ENCODE measurements around the gene PTPRG.
A peak's percentile ranks its signal among the peaks of the same experiment; 100 is the strongest.

Gene PTPRG

DNA sequence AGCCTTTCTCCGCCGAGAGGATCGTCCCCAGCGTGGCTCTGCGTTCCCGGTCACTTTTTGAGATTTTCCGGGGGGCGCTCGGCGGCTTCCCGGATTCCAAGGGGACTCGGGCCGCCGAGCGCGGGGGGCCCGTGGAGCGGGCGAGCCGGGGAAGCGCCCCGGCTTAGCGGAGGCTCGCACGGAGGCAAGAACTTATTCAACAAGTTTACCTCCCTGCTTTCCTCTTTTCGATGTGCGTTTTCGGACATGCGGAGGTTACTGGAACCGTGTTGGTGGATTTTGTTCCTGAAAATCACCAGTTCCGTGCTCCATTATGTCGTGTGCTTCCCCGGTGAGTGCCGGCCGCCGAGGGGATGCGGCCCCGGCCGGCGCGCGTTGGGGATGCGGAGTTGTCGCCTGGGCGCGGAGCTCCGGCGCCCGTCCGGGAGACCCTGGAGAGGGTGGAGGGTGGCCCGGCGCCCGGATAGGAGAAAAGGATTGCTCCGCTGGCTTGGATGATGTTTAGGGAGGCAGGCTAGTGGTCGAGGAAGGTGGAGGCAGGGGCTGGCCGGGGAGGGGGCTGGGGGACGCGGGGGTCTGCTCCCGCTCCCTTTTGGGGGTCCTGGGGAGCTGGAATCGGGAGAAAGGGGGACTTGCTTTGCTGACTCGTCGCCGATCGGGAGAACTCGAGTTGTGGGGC, 810 bp downstream of the PTPRG start:
- H3K27ac ChIP-seq, result peak overlapping the region; percentile 49 to 94 (median 88)
- peak overlapping the region; percentile 47 to 72 (median 57) for H3K4me3 ChIP-seq

DNA sequence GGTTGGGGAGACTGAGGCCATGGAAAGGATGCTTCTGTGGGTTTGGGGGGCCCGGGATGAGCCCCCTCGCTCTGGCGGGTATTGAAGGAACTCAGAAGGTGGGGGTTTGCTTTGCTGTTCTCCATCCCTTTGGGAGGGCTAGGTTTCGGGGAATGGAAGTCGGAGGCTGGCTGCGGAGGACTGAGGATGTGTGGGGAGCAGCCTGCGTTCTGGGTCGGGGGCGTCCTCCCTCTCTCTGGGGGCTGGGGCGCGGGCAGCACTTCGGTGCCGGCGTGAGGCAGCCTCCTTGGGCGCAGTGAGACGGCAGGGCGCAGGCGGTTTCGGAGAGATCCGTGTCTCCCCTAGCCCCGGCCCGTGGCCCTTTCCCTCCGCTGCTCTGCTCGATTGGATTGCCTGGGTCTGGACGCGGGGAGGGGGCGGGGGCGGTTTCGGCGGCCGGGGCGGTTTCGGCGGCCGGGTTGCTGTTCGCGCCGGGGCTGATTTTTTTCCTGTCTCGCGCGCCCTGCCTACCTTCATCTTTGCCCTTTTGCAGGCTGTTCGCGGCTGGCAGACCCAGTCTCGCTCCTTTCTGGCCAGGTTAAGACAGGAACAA, 1.4 kb downstream of the PTPRG start:
- peak overlapping the region in 19 of 21 experiments; percentile 76 to 94 (median 89) for H3K27ac ChIP-seq
- peak overlapping the region; percentile 47 to 72 (median 57) for H3K4me3 ChIP-seq

- H3K4me3 ChIP-seq, result peak overlapping the region; percentile 47 to 72 (median 57)
- H3K27ac ChIP-seq, result peak overlapping the region in 15 of 21 experiments; percentile 34 to 94 (median 89)
Observed at GRCh38 chr3:61563313-61564271, 2.2 kb downstream of the PTPRG start.

- peak overlapping the region in 10 of 21 experiments; percentile 17 to 94 (median 90) for H3K27ac ChIP-seq
- H3K4me3 ChIP-seq, result peak overlapping the region; percentile 47 to 72 (median 57)
Observed at GRCh38 chr3:61564395-61565059, 3.2 kb downstream of the PTPRG start.

GRCh38 chr3:61565569-61565968, 4.2 kb downstream of the PTPRG start:
- no peak overlapping the region for H3K4me3 ChIP-seq
- no peak overlapping the region for H3K27ac ChIP-seq

DNA sequence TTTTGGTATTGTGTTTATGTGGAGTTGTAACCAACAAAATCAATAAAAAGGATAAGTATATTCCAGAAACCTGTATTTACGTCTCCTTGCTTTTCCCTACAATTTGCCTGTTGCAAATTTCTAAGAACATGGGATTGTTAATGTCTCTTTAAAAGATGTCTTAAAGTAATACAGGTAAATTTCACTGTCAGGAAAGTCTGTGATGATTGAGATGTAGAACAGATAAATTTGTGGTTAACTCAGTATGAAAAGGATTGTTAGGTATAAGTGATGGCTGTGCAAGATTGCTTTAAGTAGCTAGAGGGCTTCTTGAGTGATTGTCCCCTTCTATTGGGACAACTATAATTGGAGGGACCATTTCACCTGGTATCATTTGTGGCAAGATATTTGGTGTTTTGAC, 6.8 kb downstream of the PTPRG start:
- H3K4me3 ChIP-seq, result no peak overlapping the region
- H3K27ac ChIP-seq, result no peak overlapping the region

DNA sequence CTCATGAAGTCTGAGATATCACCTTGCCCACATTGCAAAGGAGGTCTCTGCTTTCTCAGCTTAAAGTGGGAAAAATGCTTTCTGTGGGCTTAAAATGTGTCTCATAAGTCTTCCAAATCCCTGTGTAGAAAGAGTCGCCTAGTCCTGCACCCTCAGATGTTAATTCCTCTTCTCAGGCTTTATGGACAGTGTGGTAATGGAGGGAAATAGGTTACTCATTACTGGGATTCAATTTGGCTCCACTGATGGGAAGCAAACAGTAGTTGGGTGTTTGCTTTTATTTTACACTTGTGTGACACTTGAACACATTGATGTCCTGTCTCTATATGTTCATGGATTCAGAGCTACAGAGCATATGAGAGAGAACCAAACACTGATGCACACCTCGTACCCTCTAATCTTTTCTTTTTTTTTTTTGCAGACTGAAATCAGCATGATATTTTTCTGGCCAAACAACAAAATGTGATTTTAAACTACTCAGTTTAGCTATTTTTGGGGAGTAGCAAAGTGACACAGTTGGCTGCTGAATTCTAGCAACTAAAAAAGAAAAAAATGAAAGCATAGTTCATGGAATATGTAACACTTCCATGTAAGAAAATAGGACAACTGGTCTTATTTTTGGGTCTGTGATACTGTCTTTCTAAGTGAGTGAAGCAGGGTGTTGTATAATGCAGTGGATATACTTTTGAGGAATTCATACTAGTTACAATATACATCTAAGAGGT, 8.6 kb downstream of the PTPRG start:
- no peak overlapping the region for H3K4me3 ChIP-seq
- no peak overlapping the region for H3K27ac ChIP-seq

- Histone ChIP-seq H3K27ac (no peak overlapping the region), H3K4me3 (no peak overlapping the region)
Observed at GRCh38 chr3:61570813-61571212, 9.4 kb downstream of the PTPRG start.

GRCh38 chr3:61571516-61572336, 10.4 kb downstream of the PTPRG start:
- Histone ChIP-seq H3K27ac (no peak overlapping the region), H3K4me3 (no peak overlapping the region)

- Histone ChIP-seq H3K4me3 (no peak overlapping the region), H3K27ac (no peak overlapping the region)
Observed at GRCh38 chr3:61572879-61573278, 11.5 kb downstream of the PTPRG start.

DNA sequence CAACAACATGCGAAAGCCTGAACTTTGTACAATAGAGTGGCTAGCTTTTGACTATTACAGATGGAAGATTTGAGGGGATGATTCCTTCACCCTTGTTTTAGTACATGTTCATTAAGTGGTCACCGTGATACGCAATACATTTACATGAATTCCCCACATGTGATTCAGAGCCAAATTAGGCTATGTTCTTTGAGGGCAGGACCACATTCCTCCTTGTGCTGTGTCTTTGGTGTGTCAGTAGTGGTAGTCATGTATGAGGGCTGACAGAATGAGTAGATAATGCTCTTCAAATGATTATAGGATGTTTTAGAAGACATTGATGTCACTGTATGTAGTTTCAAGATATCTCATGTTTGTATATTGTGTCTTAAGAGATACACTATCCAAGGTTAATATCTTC, 12.1 kb downstream of the PTPRG start:
- Histone ChIP-seq H3K27ac (no peak overlapping the region), H3K4me3 (no peak overlapping the region)

- Histone ChIP-seq H3K27ac (peak overlapping the region in 3 of 21 experiments; percentile 6 to 64 (median 34)), H3K4me3 (no peak overlapping the region)
Observed at GRCh38 chr3:61574854-61575253, 13.5 kb downstream of the PTPRG start.

DNA sequence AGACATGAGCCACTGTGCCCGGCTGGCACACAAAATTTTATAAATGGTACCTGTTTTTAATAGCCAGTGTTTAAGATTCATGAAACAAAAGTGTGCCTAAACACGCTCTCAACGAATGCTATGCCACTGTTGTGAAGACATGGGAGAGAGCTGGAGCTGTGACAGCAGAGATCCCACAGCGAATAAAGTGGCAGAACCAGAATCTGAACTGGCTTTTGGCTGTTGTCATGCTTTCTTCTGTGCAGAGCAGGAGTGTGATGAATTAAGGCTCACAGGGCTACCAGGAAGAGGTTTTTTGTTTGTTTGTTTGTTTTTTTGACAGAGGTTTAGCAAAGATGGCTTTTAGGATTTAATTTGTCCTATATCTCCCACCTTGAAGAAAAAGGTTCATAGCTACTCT, 14.5 kb downstream of the PTPRG start:
- peak overlapping the region in 2 of 21 experiments; percentile 12 to 34 for H3K27ac ChIP-seq
- H3K4me3 ChIP-seq, result no peak overlapping the region

- Histone ChIP-seq H3K4me3 (no peak overlapping the region), H3K27ac (no peak overlapping the region)
Observed at GRCh38 chr3:61577760-61578159, 16.4 kb downstream of the PTPRG start.

GRCh38 chr3:61578667-61579367, 17.4 kb downstream of the PTPRG start:
- H3K4me3 ChIP-seq, result no peak overlapping the region
- no peak overlapping the region for H3K27ac ChIP-seq

GRCh38 chr3:61579685-61580084, 18.3 kb downstream of the PTPRG start:
- H3K27ac ChIP-seq, result no peak overlapping the region
- no peak overlapping the region for H3K4me3 ChIP-seq

GRCh38 chr3:61580982-61581643, 19.7 kb downstream of the PTPRG start:
- H3K27ac ChIP-seq, result no peak overlapping the region

More at GRCh38 chr3:61580982-61581643, 19.7 kb downstream of the PTPRG start:
- H3K4me3 ChIP-seq, result no peak overlapping the region
